Dedifferentiated amniotic fluid mesenchymal stem cell (primary cell): Measurements from ENCODE around the gene RANBP2.

ENCODE experiments used
- DNase-seq: peaks from one replicate; pipeline ENCODE4 v3.0.0-alpha.2; 2016; ENCODE audit errors: extremely low spot score

RANBP2 gene

DNA sequence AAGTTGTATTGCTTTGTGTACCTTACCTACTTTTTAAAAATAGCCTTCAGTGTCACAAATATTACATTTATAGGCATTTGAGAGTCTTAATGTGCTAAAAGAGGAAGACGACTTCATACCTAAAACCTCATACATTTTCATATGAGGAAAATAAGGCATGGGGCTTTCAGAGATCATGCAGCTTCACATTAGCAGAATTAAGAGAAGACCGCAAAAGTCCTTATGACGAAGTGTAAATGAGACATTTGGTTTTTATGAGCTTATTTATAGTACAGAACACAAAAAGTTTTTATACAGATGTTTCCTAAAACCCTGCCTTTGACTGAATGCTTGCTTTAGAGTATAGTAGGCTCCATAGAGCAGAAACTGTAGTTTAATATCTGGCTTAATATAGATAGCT, 57.2 kb downstream of the RANBP2 start:
- DNase-seq, result no peak

DNA sequence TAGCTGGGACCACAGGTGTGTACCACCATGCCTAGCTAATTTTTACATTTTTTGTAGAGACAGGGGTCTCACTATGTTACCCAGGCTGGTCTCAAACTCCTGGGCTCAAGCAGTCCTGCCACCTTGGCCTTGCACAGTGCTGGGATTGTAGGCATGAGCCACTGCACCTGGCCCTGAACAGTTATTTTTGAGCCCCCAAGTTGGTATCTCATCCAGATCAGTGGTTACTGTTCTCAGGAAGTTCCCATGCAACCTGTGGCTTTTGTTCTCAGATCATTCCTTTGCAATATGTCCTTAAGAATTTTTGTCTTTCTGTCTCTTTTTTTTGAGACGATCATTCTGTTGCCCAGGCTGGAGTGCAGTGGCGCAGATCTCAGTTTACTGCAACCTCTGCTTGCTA, 59.6 kb downstream of the RANBP2 start:
- DNase-seq, result no peak

DNA sequence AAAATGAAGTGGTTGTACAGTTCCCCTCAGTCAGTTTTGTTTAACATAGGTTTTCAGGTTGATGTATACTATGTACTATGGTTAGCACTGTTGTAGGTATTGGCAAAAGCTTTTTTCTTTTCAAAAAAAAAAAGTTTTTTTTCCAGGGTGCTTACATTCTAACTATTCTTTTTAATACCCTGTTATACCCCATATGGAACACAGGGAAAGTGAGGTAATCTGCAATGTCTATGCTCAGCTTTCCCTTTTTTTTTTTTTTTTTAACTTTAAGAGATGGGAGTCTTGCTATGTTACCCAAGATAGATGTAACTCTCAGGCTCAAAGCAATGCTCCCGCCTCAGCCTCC, 66.7 kb downstream of the RANBP2 start:
- DNase-seq, result no peak

DNA sequence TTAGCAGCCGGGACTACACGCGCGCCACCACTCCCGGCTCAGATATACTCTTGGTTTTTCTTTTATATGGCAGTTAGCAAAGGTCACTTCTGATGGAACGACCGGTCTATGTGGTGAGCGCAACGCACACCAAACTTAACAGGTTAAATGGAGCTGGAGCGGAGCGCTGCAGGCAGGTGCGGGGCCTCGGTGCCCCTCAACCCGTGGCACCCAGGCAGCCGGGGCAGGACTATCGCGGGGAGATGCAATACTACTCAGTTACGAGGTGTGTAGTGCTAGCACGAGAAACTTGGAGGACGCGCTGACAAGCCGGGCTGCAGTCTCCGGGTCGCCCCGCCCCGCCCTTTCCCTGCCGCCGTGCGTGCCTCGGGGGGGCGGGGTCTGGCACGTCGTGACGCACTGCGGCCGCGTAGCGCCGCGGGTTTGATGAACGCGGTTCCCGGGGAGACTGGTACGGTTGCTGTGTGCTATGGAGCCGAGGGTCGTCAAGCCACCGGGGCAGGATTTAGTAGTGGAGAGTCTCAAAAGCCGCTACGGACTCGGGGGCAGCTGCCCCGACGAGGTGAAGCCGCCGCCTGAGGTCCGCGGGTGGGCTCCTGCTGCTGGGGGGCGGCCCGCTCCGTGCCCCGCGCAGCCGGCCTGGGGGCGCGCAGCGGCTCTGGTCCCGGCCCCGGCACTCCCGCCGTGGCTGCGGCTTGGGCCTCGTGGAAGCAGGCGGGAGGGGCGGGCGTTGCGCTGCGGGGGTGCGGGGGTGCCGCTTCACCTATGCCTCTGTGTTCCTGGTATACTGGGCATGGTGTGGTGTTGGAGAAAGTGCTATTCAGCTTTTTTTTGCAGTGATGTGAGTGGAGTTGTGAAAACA, 67.3 kb downstream of the RANBP2 start, which contains the start of gene CCDC138:
CCDC138 (plus strand) TSS at position 418 of the 862 bp plus-strand sequence; CDS start at position 470, 52 bp downstream.
- DNase-seq, result peak; percentile 78

DNA sequence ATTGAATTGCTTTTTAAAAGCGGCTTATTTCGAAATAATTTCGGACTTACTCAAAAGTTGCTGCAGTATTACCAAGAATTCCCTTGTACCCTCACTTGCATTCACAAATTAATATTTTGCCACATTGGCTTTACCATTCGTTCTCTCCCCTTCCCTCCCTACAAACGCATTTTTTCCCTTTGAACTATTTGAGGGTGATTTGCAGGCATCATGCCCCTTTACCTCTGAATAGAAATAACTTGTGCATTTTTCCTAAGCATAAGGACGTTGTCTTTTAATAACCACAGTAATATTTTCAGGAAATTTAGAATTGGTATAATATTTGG, 67.9 kb downstream of the RANBP2 start:
- DNase-seq, result no peak

DNA sequence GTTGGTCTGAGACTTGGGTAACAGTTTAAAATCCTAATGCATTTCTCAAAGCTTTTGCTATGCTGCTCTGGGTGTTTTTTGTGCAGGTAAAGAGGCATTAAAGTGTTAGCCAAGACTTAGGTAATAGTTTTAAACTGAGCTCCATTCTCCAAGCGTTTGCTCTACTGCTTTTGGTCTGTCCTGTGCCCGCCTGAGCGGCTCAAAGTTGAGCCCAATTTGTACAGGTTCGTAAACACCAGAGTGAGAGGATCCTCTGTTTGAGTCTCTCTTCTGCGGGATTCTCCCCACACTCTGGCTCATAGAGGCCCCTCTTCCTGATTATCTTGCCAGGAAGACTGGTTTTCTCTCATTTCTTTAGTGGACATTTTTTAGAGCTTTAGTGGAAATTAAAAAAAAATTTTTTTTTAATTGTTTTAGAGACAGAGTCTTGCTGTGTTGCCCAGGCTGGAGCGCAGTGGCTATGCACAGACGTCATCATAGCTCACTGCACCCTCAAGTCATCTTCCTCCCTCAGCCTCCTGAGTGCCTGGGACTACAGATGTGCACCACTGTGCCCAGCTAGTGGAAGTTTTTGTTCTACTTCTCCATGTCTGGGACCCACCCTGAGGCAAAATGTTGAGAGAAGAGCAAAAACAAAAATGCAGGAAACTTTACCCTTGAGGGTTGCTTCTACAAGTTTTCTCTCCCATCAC, 83.9 kb downstream of the RANBP2 start:
- DNase-seq, result no peak

DNA sequence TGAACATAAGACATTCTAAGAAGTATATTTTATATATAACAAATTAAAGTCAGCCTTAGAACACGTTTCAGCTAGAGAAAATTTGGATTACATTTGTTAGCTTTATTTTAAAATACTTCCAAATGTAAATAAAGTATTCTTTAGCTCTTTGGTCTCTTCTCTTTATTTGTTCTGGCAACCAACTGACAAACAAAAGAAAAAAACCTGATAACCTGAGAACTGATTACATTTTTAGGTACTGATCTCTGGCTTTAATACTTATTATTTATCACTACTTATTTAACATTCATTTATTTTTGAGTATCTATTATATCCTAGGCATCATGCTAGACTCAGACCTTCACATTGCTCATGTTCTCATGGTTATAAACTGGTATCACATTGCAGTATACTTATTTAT, 85.8 kb downstream of the RANBP2 start:
- DNase-seq, result no peak

DNA sequence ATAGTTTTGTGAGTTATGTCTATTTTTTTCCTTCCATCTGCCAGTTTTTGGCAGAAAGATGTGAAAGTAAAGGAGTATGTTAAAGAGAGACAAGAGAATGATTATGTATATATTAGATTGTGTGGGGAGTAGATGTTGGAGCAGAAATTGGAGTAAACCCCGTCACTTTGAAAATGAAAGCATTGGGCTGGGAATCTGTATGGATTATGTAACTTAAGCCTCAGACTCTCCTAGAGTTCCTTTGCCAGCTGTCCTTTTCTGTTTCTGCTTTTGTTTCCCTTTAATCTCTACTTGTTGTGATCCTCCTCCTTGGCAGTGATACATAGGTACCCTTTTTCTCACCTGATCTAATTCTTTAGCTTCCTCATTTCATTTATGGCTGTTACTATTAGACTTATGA, 86.5 kb downstream of the RANBP2 start:
- no peak for DNase-seq

DNA sequence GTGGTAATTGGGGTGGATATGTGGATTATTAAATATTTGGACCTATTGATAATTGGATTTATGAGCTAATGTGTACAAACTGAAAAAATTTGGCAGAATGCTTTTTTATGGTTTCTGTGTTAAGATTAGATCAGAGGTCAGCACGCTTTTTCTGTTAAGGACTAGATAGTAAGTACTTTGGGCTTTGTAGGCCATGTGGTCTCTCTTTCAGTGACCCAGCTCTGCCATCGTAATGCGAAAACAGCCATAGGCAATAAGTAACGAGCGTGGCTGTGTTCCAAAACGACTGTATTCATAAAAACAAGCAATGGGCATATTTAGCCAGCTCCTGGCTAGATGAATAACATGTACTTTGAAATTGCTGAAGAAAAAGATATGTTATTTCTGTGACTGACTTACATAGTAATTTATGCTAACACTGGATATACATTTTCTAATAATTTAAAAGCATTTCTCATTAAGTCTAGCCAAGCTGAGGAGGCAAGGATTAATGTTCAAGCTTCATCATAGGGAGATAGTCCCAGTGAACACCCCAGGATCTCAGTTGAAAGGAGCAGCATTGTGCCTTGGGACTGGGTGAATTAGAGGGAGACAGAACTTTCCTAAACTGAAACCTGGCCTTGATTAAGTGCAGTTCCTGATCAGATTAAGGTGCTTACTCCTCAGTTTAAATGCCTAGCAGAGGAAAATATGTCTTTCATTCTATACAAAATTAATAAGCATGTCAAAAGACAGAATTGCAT, 87.3 kb downstream of the RANBP2 start:
- DNase-seq, result no peak

DNA sequence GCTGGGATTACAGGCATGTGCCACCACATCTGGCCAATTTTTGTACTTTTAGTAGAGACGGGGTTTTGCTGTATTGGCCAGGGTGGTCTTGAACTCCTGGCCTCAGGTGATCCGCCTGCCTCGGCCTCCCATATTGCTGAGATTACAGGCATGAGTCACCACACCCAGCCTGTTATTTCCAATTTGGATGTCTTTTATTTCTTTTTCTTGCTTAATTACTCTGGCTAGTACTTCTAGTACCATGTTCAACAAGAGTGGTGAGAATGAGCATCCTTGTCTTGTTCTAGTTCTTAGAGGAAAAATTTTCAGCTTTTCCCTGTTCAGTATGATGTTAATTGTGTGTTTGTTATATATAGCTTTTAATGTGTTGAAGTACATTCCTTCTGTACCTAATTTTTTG, 90.7 kb downstream of the RANBP2 start:
- no peak for DNase-seq

DNA sequence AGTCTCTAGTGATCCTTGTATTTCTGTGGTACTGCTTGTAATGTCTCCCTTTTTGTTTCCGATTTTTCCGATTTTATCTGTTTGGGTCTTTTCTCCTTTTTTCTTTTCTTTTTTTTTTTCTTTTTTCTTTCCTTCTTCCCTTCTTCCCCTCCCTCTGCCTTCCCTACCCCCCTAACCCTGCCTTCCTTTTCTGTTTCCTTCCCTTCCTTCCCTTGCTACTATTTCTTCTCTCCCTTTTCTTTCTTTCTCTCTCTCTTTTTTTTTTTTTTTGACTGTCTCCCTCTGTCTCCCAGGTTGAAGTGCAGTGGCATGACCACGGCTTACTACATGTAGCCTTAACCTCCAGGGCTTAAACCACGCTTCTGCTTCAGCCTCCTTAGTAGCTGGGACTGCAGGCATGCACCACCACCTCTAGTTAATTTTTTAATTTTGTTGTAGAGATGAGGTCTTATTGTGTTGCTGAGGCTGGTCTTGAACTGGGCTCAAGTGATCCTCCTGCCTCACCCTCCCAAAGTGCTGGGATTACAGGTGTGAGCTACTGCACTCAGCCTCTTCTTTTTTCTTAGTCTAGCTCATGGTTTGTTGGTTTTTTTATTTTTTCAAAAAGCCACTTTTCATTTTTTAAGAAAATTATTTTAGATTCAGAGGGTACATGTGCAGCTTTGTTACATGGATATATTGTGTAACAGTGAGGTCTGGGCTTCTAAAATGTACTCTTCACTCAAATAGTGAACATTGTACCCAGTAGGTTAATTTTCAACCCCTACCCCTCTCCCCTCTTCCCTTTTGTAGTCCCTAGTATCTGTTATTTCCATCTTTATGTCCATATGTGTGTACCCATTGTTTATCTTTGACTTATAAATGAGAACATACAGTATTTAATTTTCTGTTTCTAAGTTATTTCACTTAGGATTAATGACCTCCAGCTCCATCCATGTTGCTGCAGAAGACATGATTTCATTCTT, 92.0 kb downstream of the RANBP2 start:
- DNase-seq, result no peak

DNA sequence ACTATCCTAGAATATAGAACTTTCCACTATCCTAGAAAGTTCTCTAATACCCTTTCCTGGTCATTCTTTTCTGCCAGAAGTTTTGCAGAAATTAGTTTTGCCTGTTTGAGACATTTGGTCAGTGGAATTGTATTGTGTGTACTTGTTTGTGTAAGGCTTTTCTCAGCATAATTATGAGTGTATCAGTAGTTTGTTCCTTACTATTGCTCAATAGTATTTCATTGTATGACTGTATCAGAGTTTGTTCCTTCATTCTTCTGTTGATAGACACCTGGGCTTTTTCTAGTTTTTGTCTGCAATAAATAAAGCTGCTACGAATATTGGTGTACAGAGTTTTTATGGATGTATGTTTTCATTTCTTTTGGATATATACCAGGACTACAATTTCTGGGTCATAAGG, 94.5 kb downstream of the RANBP2 start:
- DNase-seq, result no peak

DNA sequence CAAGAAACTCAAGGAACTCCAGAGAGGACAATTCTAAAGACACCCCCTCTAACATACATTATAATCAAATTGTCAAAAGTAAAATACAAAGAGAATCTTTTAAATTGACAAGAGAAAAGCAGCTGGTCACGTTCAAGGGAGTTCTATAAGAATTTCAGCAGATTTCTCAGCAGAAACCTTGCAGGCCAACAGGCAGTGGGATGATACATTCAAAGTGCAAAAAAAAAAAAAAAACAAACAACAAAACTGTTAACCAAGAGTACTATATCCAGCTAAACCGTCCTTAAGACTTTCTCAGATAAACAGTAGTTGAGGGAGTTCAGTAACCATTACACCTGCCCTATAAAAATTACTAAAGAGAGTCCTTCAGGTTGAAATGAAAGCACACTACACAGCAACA, 101.2 kb downstream of the RANBP2 start:
- DNase-seq, result no peak

DNA sequence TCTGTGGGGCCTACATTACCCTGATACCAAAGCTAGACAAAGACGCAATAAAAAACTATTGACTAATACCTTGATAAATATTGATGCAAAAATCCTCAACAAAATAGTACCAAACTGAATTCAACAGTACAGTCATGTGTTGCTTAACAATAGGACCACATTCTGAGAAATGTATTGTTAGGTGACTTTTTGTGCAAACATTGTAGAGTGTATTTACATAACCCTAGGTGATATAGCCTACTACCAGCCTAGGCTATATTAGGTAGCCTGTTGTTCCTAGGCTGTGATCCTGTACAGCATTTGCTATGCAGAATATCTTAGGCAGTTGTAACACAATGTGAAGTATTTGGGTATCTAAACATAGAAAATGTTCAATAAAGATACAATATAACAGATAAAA, 104.0 kb downstream of the RANBP2 start:
- no peak for DNase-seq

DNA sequence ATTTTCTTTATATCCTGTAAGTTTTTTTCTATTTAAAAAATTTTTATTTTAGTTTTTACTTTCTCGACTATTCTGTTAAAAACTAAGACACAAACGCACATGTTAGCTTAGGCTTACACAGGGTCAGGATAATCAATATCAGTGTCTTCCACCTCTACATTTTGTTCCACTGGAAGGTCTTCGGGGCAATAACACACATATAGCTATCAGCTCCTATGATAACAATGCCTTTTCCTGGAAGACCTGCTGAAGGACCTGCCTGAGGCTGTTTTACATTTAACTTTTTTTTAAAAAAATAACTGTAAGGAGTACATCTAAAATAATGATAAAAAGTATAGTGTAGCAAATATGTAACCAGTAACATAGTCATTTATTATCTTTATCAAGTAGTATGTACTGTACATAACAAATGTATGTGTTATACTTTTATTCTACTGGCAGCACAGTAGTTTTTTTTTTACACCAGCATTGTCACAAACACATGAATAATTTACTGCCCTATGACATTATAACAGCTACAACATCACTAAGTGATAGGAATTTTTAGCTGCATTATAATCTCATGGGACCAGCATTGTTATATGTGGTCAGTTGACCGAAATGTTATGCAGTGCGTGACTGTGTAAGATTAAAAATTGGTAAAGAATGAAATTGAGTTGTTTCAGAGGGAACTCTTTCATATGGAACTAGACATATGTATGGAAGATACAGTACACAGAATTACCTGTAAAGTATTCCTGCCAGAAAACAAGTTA, 105.2 kb downstream of the RANBP2 start:
- no peak for DNase-seq

DNA sequence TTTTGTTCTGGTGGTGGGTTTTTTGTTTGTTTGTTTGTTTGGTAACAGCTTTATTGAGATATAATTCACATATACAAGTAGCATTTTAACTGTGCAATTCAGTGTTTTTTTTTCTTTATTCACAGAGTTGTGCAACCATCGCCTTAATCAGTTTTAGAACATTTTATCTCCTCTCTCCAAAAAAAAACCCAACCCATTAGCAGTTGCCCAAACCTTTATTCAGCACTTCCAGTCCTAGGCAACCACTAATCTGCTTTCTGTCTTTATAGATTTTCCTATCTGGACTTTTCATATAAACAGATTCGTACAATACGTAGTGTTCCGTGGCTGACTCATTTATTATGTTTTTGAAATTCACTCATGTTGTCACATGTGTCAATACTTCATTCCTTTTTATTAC, 106.0 kb downstream of the RANBP2 start:
- DNase-seq, result no peak

DNA sequence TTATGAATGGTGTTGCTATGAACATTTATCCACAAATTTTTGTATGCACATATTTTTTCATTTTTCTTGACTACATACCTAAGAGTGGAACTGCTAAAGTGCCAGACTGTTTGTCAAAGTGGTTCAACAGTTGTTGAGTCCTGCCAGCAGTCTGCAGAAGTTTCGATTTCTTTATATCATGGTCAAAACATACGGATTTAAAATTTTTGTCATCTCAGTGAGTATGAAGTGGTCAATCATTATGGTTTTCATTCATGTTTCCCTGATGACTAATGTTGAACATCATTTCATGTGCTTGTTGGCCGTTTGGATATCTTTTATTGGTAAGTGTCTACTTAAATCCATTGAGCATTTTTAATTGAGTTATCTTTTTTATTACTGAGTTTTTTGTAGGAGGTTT, 106.5 kb downstream of the RANBP2 start:
- no peak for DNase-seq

DNA sequence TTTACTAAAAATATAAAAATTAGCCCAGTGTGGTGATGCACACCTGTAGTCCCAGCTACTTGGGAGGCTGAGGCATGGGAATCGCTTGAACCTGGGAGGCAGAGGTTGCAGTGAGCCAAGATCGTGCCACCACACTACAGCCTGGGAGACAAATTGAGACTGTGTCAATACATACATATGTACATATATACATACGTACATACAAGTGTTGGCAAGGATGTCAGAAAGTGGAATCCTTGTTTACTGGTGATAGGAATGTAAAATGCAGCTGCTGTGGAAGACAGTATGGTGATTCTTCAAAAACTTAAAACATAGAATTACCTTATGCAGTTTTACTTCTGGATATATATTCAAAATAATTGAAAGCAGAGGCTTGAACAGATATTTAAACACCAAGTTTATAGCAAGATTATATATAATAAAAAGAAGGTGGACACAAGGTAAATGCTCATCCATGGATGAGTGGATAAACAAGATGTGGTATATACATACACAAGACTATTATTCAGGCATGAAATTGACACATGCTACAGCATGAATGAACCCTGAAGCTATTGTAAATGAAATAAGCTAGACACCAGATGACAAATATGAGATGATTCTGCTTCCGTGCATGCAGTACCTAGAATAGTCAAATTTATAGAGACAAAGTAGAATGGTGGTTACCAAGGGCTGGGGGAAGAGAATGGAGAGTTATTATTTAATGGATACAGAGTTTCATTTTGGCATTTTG, 110.5 kb downstream of the RANBP2 start:
- no peak for DNase-seq

DNA sequence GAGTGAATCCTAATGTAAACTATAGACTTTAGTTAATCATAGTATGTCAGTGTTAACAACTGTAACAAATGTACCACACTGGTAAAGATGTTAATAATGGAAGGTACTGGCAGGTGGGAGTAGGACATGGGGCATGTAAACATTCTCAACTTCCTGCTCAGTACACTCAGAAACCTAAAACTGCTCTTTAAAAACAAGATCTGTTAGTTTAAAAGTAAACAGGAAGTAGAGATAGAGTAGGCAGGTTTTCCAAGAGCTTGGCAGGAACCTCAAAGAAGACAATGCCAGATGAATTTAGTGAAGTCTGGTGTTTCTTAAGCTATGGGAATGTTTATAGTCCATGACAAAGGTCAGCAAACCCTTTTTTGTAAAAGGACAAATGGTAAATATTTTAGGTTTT, 113.9 kb downstream of the RANBP2 start:
- no peak for DNase-seq

DNA sequence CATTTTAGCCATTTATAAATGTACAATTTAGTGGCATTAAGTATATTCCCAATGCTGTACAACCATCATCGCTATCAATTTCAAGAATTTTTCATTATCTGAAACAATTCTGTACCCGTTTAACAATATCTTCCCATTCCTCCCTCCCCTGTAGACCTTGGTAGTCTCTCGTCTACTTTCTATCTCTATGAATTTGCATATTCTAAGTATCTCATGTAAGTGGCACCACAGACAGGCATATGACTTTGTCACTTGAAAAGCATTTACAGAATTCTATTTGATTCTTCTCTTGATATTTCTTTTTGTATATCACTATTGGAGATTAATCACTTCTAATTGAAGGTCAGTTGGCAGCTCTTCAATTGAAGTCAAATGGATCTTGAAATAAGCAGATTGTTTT, 115.3 kb downstream of the RANBP2 start:
- DNase-seq, result no peak
